ENCODE data around the gene TMEM179B.

The TMEM179B gene

GRCh38 chr11:62794201-62794775 is 7.1 kb downstream of the TMEM179B start:
- Histone ChIP-seq H3K9ac (peak overlapping the region in 9 of 11 experiments; percentile 4 to 41 (median 28); a peak in 9 of 22 replicates), H3K9me3 (replicated peaks in 1 of 11) (no peaks in the 10 kb centered on the region), H3K36me3 (peaks cover 83 to 95% (median 89%) of the 10 kb centered on the region in 11 experiments), H3K27me3 (no peaks in the 10 kb centered on the region), H4K20me1 (peaks cover 0 to 91% (median 44%) of the 10 kb centered on the region in 11 experiments; a peak in 19 of 22 replicates), H3K4me1 (peaks cover 24 to 52% (median 44%) of the 10 kb centered on the region in 10 experiments), H3K27ac (peak overlapping the region in 2 of 11 experiments; percentile 6 to 10; a peak in 1 of 22 replicates), H3K4me3 (no peak overlapping the region), H3K4me2 (peak overlapping the region in 7 of 11 experiments; percentile 3 to 43 (median 28); a peak in 9 of 22 replicates)
- no peak for TF ChIP-seq Cebpa-rat (IDR thresholded peaks at IDR 0.05)

GRCh38 chr11:62796281-62796680 is 9.1 kb downstream of the TMEM179B start:
- TF ChIP-seq Cebpa-rat (IDR thresholded peaks at IDR 0.05), result no peak
- Histone ChIP-seq H3K4me1 (peaks cover 9 to 36% (median 27%) of the 10 kb centered on the region in 10 experiments), H3K4me2 (no peak overlapping the region), H3K27me3 (no peaks in the 10 kb centered on the region), H3K36me3 (peaks cover 92 to 97% (median 93%) of the 10 kb centered on the region in 11 experiments), H3K9ac (peak overlapping the region in 1 of 11 experiments; percentile 9; a peak in 1 of 22 replicates), H4K20me1 (peaks cover 0 to 91% (median 47%) of the 10 kb centered on the region in 11 experiments; a peak in 17 of 22 replicates), H3K4me3 (no peak overlapping the region), H3K27ac (no peak overlapping the region), H3K9me3 (replicated peaks in 1 of 11) (no peaks in the 10 kb centered on the region)

GRCh38 chr11:62799486-62799885 is 12.3 kb downstream of the TMEM179B start:
- no peaks in the 10 kb centered on the region for H3K27me3 ChIP-seq
- H3K4me1 ChIP-seq, result peaks cover 12 to 40% (median 26%) of the 10 kb centered on the region in 10 experiments
- H3K36me3 ChIP-seq, result peaks cover 92 to 96% (median 95%) of the 10 kb centered on the region in 11 experiments
- H4K20me1 ChIP-seq, result peaks cover 6 to 99% (median 72%) of the 10 kb centered on the region in 11 experiments; a peak in 20 of 22 replicates
- no peak overlapping the region for H3K27ac ChIP-seq
- peak overlapping the region in 4 of 11 experiments; percentile 5 to 35 (median 24); a peak in 4 of 22 replicates for H3K9ac ChIP-seq
- no peak overlapping the region for H3K4me2 ChIP-seq
- TF ChIP-seq Cebpa-rat (IDR thresholded peaks at IDR 0.05), result no peak
- no peak overlapping the region for H3K4me3 ChIP-seq
- no peaks in the 10 kb centered on the region for H3K9me3 ChIP-seq (replicated peaks in 1 of 11)

GRCh38 chr11:62801071-62801470 is 13.9 kb downstream of the TMEM179B start:
- Histone ChIP-seq H3K27ac (no peak overlapping the region), H3K4me2 (peak overlapping the region in 2 of 11 experiments; percentile 93 to 97; a peak in 3 of 22 replicates), H3K27me3 (no peaks in the 10 kb centered on the region), H3K4me3 (no peak overlapping the region), H3K36me3 (peaks cover 76 to 80% (median 79%) of the 10 kb centered on the region in 11 experiments), H3K9ac (peak overlapping the region in 7 of 11 experiments; percentile 6 to 94 (median 21); a peak in 4 of 22 replicates), H4K20me1 (peaks cover 6 to 91% (median 78%) of the 10 kb centered on the region in 11 experiments; a peak in 20 of 22 replicates), H3K9me3 (replicated peaks in 1 of 11) (no peaks in the 10 kb centered on the region), H3K4me1 (peaks cover 14 to 42% (median 23%) of the 10 kb centered on the region in 10 experiments)
- TF ChIP-seq Cebpa-rat (IDR thresholded peaks at IDR 0.05), result no peak

GRCh38 chr11:62804310-62805075 is 17.3 kb downstream of the TMEM179B start:
- Histone ChIP-seq H3K4me3 (peak overlapping the region; percentile 86 to 99 (median 90)), H3K9me3 (replicated peaks in 1 of 11) (no peaks in the 10 kb centered on the region), H3K9ac (peak overlapping the region; percentile 88 to 97 (median 93)), H3K27ac (peak overlapping the region; percentile 79 to 92 (median 87)), H3K4me2 (peak overlapping the region; percentile 82 to 98 (median 92)), H3K27me3 (no peaks in the 10 kb centered on the region), H3K4me1 (peaks cover 38 to 69% (median 50%) of the 10 kb centered on the region in 10 experiments), H4K20me1 (peaks cover 6 to 57% (median 56%) of the 10 kb centered on the region in 11 experiments; a peak in 20 of 22 replicates), H3K36me3 (peaks cover 42 to 53% (median 45%) of the 10 kb centered on the region in 11 experiments)
- TF ChIP-seq Cebpa-rat (IDR thresholded peaks at IDR 0.05), result no peak

- H3K9ac ChIP-seq, result peak within 1 kb of the TSS; percentile 88 to 97 (median 93)
- H3K4me1 ChIP-seq, result peaks cover 38 to 69% (median 50%) of the 10 kb centered on the region in 10 experiments
- peaks cover 6 to 49% (median 48%) of the 10 kb centered on the region in 11 experiments; a peak in 20 of 22 replicates for H4K20me1 ChIP-seq
- H3K27ac ChIP-seq, result peak within 1 kb of the TSS; percentile 79 to 92 (median 87)
- H3K9me3 ChIP-seq (replicated peaks in 1 of 11), result no peaks in the 10 kb centered on the region
- peaks cover 34 to 46% (median 38%) of the 10 kb centered on the region in 11 experiments for H3K36me3 ChIP-seq
- no peaks in the 10 kb centered on the region for H3K27me3 ChIP-seq
- H3K4me2 ChIP-seq, result peak within 1 kb of the TSS; percentile 87 to 98 (median 96)
- TF ChIP-seq Cebpa-rat (IDR thresholded peaks at IDR 0.05), result no peak
- H3K4me3 ChIP-seq, result peak within 1 kb of the TSS; percentile 86 to 99 (median 90)
Observed at GRCh38 chr11:62805076-62805892, 18.1 kb downstream of the TMEM179B start, which contains the start of gene NXF1. TSS of gene NXF1 (minus strand) at chr11:62805440. CDS start at chr11:62805356, 84 bp downstream.

- Histone ChIP-seq H3K36me3 (peaks cover 27 to 38% (median 30%) of the 10 kb centered on the region in 11 experiments), H3K27me3 (no peaks in the 10 kb centered on the region), H3K4me1 (peaks cover 38 to 67% (median 50%) of the 10 kb centered on the region in 10 experiments), H3K4me2 (peak overlapping the region; percentile 81 to 97 (median 95)), H3K4me3 (peak overlapping the region; percentile 86 to 99 (median 90)), H4K20me1 (peaks cover 6 to 42% (median 41%) of the 10 kb centered on the region in 11 experiments; a peak in 20 of 22 replicates), H3K27ac (peak overlapping the region; percentile 39 to 92 (median 87); a peak in 21 of 22 replicates), H3K9me3 (replicated peaks in 1 of 11) (no peaks in the 10 kb centered on the region), H3K9ac (peak overlapping the region; percentile 72 to 97 (median 93))
- TF ChIP-seq Cebpa-rat (IDR thresholded peaks at IDR 0.05), result no peak
Observed at GRCh38 chr11:62805961-62806441, 18.8 kb downstream of the TMEM179B start.
